NCI-H128 (cell line): ENCODE measurements around the gene PPBP.
"Not testable (repeated sequence)": the region's sequence is repeated elsewhere in the genome, so short reads cannot be mapped to it uniquely, and the experiment has no call there.

Experiments
- DNase-seq: peaks from one replicate; lab custom pipeline; 2025; ENCODE audit not compliant: unreplicated experiment; lab: John Stamatoyannopoulos, UW

Gene PPBP

GRCh38 chr4:73950376-73950920 lies 37.5 kb downstream of the PPBP start:
- DNase-seq = not testable (repeated sequence)

DNA sequence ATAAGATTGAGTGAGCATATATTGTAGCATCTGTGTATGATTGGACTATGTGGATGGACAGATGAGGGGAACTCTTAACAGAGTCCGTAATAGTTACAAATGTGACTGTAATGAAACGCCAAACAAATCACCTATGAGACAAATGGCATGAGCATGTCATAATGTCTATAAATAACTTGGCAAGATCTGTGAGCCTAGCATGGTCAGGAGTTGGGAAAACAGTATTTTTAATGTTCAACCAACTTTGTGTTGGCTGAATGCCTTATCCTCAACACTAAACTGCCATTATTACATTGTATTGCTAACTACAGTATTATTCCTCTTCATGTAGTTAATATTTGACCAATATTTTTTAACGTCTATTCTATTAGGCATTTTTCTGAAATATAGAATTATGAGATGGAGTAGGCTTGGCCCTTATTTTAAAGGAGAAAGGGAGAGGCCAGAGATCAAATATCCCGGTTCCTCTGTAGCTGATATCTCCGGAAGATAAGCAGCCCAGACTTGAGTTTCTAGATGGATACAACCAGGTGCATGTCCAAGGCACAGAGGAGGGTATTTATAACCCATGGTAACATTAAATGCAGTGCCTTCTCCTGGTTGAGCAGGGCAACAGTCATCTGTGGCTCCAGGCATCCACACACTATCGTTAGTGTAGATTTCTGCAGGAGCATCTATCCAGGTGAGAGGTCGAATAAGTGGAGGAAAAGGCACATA lies 38.8 kb downstream of the PPBP start:
- no peak for DNase-seq

DNA sequence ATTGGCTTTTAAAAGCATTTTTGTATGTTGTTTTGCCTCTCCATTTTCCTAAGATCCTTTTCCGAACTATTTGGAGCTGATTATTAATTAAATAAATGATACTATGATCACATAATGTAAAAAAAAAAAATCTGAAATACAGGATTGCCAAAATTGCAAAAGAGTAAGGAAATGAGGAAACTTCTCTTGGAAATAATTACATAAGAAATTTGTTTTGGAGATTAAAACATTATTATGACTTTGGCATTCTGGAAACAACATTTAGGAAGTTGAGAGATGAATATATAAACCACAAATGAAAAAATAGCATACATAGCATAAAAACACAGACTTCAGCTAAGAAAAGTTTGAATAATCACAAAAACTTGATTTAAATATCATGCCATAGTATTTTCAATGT lies 39.7 kb downstream of the PPBP start:
- no peak for DNase-seq

DNA sequence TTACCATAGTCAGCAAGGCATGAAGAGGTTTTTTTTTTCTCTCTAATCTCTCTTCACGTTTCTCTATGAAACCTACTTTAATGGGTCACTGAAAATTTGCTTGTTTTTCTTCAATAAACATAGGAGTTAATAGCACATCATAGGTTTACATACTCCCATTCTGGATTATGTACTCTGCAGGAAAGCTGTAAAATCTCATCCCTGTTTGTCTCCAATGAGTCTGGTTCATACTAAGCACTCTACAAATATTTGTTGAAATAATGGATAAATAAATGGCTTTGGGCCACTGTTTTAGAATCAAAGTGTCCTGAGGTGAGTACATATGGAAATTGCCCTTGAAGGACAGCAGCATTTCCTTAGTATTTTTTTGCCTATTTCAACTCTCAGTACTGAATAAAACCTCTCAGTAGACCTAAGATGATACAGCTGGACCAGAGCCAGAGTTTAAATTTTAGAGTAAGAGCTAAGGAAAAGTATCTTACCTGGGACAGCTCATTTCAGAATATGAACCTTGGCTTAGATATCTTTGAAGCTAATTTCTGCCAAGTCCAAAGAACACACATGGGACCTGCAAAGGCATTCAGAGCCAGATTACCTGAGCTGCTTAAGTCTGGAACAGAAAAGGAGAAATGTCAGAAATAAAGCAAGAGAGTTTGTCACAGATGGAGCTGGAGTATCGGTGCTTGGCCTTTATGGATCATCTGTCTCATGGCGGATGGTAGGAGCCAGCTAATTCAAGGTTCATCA lies 40.6 kb downstream of the PPBP start:
- DNase-seq = no peak

- DNase-seq = no peak
These were observed 42.1 kb downstream of the PPBP start for GRCh38 chr4:73945674-73946449.

DNA sequence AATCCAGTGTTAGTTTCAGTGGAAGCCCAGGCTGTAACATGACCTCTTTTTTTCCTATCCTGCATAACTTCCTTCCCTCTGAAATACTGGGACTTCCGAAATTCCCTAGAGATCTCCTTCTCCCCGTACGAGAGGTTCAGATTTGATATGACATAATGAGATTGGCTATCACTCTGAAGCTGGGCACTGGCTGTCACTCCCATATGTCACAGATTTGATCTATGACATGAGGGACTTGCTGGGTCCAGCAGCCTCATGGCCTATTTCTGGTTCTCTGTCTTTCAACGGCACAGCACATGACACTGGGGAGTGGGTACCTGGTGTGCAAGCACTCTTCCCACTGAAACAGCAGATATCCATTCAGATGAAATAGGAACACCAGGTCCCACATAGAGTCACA lies 42.9 kb downstream of the PPBP start:
- no peak for DNase-seq

DNA sequence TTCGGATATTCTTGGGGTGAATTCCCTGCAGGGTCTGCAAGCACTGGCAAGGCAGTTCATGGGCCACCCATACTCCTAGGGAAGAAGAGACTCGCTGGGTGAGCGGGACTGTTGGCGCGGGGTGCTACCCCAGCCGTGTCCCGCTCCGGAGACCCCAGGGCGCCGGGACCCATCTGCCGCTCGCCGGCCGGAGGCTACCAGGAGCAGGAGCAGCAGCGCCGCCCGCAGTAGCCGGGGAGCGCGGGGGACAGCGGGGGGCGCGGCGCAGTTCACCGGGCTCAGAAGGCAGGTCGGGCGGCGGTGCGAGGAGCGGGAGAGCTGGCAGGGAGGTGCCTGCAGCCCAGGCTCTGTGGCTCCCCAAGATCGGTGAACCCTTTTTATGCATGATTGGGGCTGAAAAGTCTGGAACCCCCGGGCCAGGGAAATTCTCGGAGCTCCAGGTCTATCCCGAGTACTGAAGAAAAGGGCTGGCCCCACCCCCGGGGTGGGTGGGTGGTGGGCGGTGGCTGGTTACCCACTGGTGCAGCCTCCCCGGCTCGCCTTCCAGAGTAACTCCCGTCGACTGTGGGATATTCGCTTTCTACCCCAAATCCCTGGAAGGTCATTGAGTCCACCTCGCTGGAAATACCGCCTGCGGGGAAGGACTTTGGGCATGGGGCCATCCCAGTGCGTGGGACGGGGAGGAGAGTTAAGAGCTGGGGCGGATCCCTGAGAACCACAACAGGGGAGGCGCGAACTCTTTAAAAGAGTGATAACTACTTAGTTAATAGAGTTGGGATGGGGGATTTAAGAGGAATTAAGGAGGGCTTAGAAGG lies 43.7 kb downstream of the PPBP start:
- no peak for DNase-seq

DNA sequence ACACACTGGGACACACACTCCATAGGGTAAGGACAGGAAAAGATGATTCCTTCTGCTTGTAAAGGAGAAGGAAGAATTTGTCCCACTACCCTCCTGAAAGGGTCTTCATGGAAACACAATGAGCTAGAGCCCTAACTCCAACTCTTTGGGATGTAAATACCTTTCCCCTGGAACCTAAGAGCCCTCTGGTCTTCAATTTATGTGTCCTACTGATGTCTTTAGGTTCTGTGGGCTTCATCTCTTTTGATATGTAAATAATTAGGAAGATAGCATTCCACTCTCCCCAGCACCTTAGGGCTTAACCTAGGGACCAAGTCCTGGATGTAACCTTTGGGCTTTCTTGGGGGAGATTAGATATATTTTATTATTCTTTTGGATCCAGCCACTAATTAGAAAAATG lies 44.4 kb downstream of the PPBP start:
- DNase-seq = no peak

GRCh38 chr4:73936969-73937368 lies 51.0 kb downstream of the PPBP start:
- no peak for DNase-seq
